Keratinocyte (primary cell): Measurements from ENCODE around the gene HIGD2A. TPM values are rescaled to one million over a fixed set of nuclear protein-coding genes. Genes with fewer than 3 reads are reported as not detected.

ENCODE experiments used
- DNase-seq: peaks from one replicate; pipeline ENCODE4 v3.0.0-alpha.2; 2011; ENCODE audit warnings: low read depth, missing footprints, low spot score
- FAIRE-seq: peaks from 2 replicates; lab custom pipeline; 2011; peaks lifted over from hg19 to GRCh38; lab: Jason Lieb, UNC
- H2AFZ ChIP-seq: 2 replicates; pipeline ENCODE4 v1.6.0; 2012; ENCODE audit warnings: low read length, control low read depth, inconsistent platforms; ENCODE audit not compliant: control insufficient read depth
- H3K27ac ChIP-seq: 2 replicates; pipeline ENCODE4 v1.5.1; 2011; ENCODE audit warnings: low read length; ENCODE audit not compliant: control insufficient read depth, insufficient read depth
- H3K27me3 ChIP-seq: 3 replicates; pipeline ENCODE4 v1.6.0; 2011; ENCODE audit warnings: low read length; ENCODE audit not compliant: control insufficient read depth, insufficient read depth; ENCODE audit errors: extremely low read depth
- H3K36me3 ChIP-seq, 2 experiments: 2 replicates in 1 of 2; 3 replicates in 1 of 2; pipeline ENCODE4 v1.5.1; 2011; ENCODE audit warnings: low read length in 2 of 2, mild to moderate bottlenecking in 1 of 2; ENCODE audit not compliant: control insufficient read depth in 2 of 2, insufficient read depth in 2 of 2; ENCODE audit errors: extremely low read depth in 1 of 2
- H3K4me1 ChIP-seq: 3 replicates; pipeline ENCODE4 v1.5.1; 2011; ENCODE audit warnings: low read length; ENCODE audit not compliant: control insufficient read depth, insufficient read depth; ENCODE audit errors: extremely low read depth
- H3K4me2 ChIP-seq: 3 replicates; pipeline ENCODE4 v1.6.0; 2011; ENCODE audit warnings: low read depth, low read length; ENCODE audit not compliant: control insufficient read depth, insufficient read depth; ENCODE audit errors: extremely low read depth
- H3K4me3 ChIP-seq, 3 experiments: fragments of 200-600 bp in 1 of 3; sonication (generic) in 1 of 3; 2 replicates in 2 of 3; 3 replicates in 1 of 3; pipeline ENCODE4 v1.5.1; 2011 to 2016; ENCODE audit warnings: low read length in 3 of 3, mild to moderate bottlenecking in 3 of 3, control low read depth in 2 of 3, inconsistent platforms in 1 of 3, low read depth in 1 of 3, mixed read lengths in 1 of 3, mixed run types in 1 of 3, moderate library complexity in 1 of 3; ENCODE audit not compliant: control insufficient read depth in 2 of 3, insufficient read depth in 2 of 3; ENCODE audit errors: extremely low read depth in 1 of 3
- H3K79me2 ChIP-seq: 2 replicates; pipeline ENCODE4 v1.6.0; 2012; ENCODE audit warnings: low read length; ENCODE audit not compliant: control insufficient read depth, insufficient read depth
- H3K9ac ChIP-seq: 3 replicates; pipeline ENCODE4 v1.6.0; 2011; ENCODE audit warnings: low read length; ENCODE audit not compliant: control insufficient read depth, insufficient read depth; ENCODE audit errors: extremely low read depth
- H3K9me1 ChIP-seq: 3 replicates; pipeline ENCODE4 v1.6.0; 2011; ENCODE audit warnings: low read length; ENCODE audit not compliant: control insufficient read depth, insufficient read depth; ENCODE audit errors: extremely low read depth
- H3K9me3 ChIP-seq: 2 replicates; pipeline ENCODE4 v1.5.1; 2012; ENCODE audit warnings: low read depth, low read length; ENCODE audit not compliant: control insufficient read depth
- H4K20me1 ChIP-seq: 3 replicates; pipeline ENCODE4 v1.6.0; 2011; ENCODE audit warnings: low read length; ENCODE audit not compliant: control insufficient read depth, insufficient read depth; ENCODE audit errors: extremely low read depth
- EZH2 ChIP-seq: IDR thresholded peaks from one replicate; pipeline ENCODE4 v1.6.1; 2012; ENCODE audit warnings: inconsistent platforms, mild to moderate bottlenecking, low read length, moderate library complexity
- dilution Hi-C: fragments of 300-500 bp; cut with MboI; formaldehyde crosslinking; loops from one replicate; pipeline ENCODE4 v1.7.0; 2020; ENCODE audit warnings: low sequenced_read_pairs; ENCODE audit not compliant: extremely low pct_ligation_motif_present
- polyA plus RNA-seq, 5 experiments: library from polyadenylated mRNA; depleted of rRNA in 3 of 5; stranded (reverse) in 3 of 5; stranded (forward) in 1 of 5; unstranded in 1 of 5; fragments of >200 nt; gene quantifications; 1 replicate in 1 of 5; 2 replicates in 3 of 5; 3 replicates in 1 of 5; pipeline versions ENCODE4 v1.2.1 to v1.2.3, GENCODE V29; 2011 to 2012; ENCODE audit warnings: missing spikeins in 2 of 5, low read depth in 1 of 5, low replicate concordance in 1 of 5
- TF ChIP-seq, protein P1 (sequence below), 3 experiments: IDR thresholded peaks in 1 of 3; conservative IDR thresholded peaks in 1 of 3; optimal IDR thresholded peaks in 1 of 3; 2 replicates in 2 of 3; 3 replicates in 1 of 3; pipeline versions ENCODE3 to v1.5.1; 2011; ENCODE audit warnings: low read length in 3 of 3, mild to moderate bottlenecking in 3 of 3, moderate library complexity in 2 of 3, control low read depth in 1 of 3, inconsistent platforms in 1 of 3; ENCODE audit not compliant: insufficient read depth in 2 of 3; ENCODE audit errors: extremely low read depth in 1 of 3

The HIGD2A gene
- polyA plus RNA-seq, 1 donor (not counting 4 experiments of a cell fraction or from before 2014, with no cell fraction given), result 74.6 TPM

DNA sequence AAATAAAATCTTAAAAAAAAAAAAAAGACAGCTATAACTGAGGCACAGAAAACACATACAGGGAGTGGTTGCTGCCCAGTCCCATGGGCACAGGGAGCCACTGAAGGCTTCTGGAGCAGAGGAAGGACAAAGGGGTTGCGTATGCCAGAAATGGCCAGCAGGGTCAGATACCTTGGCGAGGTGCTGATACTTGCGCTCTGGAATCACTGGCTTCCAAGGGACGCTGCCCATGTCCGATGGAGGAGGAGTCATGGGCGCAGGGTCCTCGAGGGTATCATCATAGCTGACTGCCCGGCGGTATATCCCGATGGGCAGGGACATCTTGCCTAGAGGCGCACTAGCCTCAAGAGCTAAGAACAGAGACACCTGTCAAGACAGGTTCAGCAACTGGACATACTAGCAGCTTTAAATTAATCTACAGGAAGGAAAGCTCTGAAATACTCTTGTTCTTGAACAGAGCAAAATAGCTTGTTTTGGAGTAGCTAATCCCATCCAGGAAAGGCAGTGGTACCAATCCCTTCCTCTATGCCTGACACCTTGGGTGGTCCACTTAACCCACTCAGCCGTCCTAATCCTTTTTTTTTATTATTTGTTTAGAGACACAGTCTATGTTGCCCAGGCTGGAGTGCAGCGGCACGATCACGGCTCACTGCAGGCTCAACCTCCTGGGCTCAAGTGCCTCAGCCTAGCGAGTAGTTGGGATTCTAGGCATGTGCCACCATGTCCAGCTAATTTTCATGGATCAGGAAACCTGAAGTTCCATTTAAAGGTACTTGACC, 33.0 kb upstream of the HIGD2A start:
- FAIRE-seq (no peak), DNase-seq (no peak)
- TF ChIP-seq, protein P1, sequence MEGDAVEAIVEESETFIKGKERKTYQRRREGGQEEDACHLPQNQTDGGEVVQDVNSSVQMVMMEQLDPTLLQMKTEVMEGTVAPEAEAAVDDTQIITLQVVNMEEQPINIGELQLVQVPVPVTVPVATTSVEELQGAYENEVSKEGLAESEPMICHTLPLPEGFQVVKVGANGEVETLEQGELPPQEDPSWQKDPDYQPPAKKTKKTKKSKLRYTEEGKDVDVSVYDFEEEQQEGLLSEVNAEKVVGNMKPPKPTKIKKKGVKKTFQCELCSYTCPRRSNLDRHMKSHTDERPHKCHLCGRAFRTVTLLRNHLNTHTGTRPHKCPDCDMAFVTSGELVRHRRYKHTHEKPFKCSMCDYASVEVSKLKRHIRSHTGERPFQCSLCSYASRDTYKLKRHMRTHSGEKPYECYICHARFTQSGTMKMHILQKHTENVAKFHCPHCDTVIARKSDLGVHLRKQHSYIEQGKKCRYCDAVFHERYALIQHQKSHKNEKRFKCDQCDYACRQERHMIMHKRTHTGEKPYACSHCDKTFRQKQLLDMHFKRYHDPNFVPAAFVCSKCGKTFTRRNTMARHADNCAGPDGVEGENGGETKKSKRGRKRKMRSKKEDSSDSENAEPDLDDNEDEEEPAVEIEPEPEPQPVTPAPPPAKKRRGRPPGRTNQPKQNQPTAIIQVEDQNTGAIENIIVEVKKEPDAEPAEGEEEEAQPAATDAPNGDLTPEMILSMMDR (optimal IDR thresholded peaks at IDR 0.05 in 1 of 3, IDR thresholded peaks at IDR 0.05 in 1 of 3, conservative IDR thresholded peaks at IDR 0.05 in 1 of 3; ENCODE audit: extremely low read depth in 1 of 3, insufficient read depth in 2 of 3, low read length in 3 of 3), result no peak
- no peak for TF ChIP-seq EZH2
- Histone ChIP-seq H3K4me3 (no peak overlapping the region), H3K36me3 (peaks cover 26 to 32% of the 10 kb centered on the region in 2 experiments), H3K79me2 (peaks cover 72% of the 10 kb centered on the region), H3K27ac (no peak overlapping the region), H3K9me3 (no peaks in the 10 kb centered on the region), H3K4me2 (no peak overlapping the region), H4K20me1 (peaks cover 2% of the 10 kb centered on the region), H3K9ac (no peak overlapping the region), H3K27me3 (no peaks in the 10 kb centered on the region), H3K4me1 (peaks cover 6% of the 10 kb centered on the region), H3K9me1 (no peaks in the 10 kb centered on the region), H2AFZ (no peak overlapping the region)
- dilution Hi-C loops, result no loop called here

DNA sequence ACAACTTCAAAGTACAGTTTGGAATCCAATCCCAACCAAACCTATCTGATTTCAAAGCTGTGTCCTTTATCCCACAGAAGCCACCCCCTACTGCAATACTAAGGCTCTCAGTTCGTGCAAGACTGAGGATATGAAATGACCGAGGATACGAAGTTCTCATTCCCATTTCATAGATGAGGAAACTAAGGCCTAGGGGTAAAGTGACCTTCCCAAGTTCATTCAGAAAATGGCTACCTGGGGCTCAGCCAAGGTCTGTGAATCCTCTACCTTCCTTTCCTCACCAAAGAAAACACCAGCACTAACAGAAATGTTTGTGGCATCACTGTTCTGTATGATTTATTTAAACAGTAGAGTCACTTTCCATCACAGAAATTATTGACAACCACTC, 32.4 kb upstream of the HIGD2A start:
- Histone ChIP-seq H3K9me1 (no peaks in the 10 kb centered on the region), H3K36me3 (peaks cover 26 to 30% of the 10 kb centered on the region in 2 experiments), H3K79me2 (peaks cover 75% of the 10 kb centered on the region), H4K20me1 (peaks cover 2% of the 10 kb centered on the region), H3K9ac (no peak overlapping the region), H3K27ac (no peak overlapping the region), H2AFZ (no peak overlapping the region), H3K9me3 (no peaks in the 10 kb centered on the region), H3K4me1 (peaks cover 6% of the 10 kb centered on the region), H3K4me3 (no peak overlapping the region), H3K4me2 (no peak overlapping the region), H3K27me3 (no peaks in the 10 kb centered on the region)
- FAIRE-seq, result no peak
- DNase-seq, result no peak
- no peak for TF ChIP-seq EZH2
- TF ChIP-seq, protein P1 (optimal IDR thresholded peaks at IDR 0.05 in 1 of 3, IDR thresholded peaks at IDR 0.05 in 1 of 3, conservative IDR thresholded peaks at IDR 0.05 in 1 of 3; ENCODE audit: extremely low read depth in 1 of 3, insufficient read depth in 2 of 3, low read length in 3 of 3), result no peak
- dilution Hi-C loops, result no loop called here
